Fibroblast of pulmonary artery (primary cell): ENCODE data around the gene PTPRE.
A peak's percentile ranks its signal among the peaks of the same experiment; 100 is the strongest.

Experiments
- DNase-seq: peaks from one replicate; pipeline ENCODE4 v3.0.0-alpha.2; 2010; ENCODE audit warnings: low read depth
- H3K4me3 ChIP-seq: replicated peaks from 2 replicates; pipeline ENCODE4 v1.5.1; 2011; ENCODE audit warnings: low read depth, mild to moderate bottlenecking, control low read depth, low read length, moderate library complexity
- TF ChIP-seq, protein P1 (sequence below): IDR thresholded peaks from 2 replicates; pipeline ENCODE4 v1.5.1; 2011; ENCODE audit warnings: mild to moderate bottlenecking, control low read depth, low read length, inconsistent platforms; ENCODE audit errors: missing control alignments

The PTPRE gene

DNA sequence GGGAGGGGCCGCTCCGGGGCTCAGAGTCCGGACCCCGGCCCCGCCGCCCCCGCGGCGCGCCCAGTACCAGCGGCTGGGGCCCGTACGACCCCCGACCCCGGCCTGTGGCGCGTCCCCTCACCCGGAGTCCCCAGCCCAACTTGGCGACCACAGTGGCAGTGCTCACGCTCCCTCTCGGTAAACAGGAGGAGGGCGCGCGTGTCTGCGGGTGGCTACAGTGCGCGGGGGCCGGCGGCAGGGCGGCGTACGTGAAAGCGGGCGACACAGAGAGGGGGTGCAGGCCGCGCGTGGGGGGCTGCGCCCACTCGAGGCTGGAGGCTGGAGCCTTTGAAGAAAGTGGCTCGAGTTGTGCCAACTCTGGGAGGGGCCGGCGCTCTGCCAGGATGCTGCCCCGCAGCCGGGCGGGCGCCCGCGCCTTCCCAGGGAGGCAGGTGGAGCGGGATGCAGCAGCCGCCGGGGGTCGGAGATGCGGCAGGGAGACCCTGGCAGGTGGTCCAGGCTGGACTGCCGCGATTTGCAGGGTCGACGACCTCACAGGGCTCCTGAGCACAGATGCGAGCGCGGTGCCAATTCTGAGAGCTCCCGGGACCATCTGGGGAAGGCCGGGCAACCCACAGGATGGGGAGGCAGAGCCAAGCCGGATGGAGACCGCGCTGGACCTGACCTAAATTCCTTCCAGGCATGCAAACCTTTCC is 655 bp downstream of the PTPRE start:
- peak; percentile 58 for DNase-seq

DNA sequence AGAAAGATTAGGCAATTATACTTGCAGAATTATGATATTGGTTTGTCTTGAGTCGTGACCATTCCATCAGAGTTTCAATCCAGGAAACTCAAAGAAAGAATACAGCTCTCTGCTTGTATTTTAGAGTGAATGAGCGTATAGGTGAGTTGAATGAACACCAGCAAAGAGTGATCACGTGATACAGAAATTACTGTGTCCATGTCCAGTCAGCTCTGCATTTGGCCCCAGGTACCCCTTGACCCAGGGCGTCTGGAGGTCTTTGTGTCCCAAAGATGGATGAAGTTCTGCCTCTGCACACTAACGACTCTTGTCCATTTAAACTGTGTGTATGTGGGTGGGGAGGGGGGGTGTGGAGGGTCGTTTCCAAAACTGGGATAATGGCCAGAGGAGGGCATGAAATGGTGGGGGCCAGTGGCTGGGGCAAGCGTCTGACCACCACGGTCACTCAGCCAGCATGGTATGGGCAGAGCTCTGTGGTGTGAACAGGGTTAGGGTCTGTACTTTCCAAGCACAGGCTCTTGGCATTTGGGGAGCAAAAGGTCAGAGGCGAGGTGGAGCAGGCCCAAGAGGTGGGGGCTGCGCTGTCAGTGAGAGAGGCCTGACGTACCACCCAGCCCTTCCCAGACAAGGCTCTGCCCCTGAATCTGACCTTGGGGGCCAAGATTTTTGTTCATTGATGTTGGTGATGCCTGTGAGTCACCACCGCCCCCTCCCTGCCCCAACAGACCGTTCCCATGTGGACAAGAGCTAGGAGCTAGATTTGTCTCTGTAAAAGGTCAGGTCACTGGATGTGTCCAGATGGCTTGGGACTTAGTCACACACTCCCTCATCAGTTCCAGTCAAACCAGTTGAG is 1.4 kb downstream of the PTPRE start:
- peak; percentile 47 for DNase-seq
- H3K4me3 ChIP-seq: peak overlapping the region; percentile 48
- TF ChIP-seq, protein P1, sequence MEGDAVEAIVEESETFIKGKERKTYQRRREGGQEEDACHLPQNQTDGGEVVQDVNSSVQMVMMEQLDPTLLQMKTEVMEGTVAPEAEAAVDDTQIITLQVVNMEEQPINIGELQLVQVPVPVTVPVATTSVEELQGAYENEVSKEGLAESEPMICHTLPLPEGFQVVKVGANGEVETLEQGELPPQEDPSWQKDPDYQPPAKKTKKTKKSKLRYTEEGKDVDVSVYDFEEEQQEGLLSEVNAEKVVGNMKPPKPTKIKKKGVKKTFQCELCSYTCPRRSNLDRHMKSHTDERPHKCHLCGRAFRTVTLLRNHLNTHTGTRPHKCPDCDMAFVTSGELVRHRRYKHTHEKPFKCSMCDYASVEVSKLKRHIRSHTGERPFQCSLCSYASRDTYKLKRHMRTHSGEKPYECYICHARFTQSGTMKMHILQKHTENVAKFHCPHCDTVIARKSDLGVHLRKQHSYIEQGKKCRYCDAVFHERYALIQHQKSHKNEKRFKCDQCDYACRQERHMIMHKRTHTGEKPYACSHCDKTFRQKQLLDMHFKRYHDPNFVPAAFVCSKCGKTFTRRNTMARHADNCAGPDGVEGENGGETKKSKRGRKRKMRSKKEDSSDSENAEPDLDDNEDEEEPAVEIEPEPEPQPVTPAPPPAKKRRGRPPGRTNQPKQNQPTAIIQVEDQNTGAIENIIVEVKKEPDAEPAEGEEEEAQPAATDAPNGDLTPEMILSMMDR: no peak

More for the DNA sequence above, 655 bp downstream of the PTPRE start:
- TF ChIP-seq, protein P1: no peak
- H3K4me3 ChIP-seq: peak overlapping the region; percentile 48

DNA sequence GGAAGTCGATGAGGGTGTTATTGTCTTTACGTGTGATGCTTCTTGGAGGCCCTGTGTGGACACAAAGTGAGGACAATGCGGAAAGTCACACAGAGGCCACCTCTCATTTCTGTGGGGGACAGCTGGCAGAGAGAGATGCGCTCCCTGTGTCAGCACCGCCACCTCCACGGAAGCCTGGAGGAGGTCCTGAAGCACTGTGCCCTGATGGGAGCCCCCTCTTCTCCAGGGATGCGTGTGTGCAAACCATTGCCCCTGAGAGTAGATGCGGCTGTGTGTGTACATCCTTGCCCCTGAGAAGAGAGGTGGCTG is 2.0 kb downstream of the PTPRE start:
- DNase-seq: no peak
- no peak overlapping the region for H3K4me3 ChIP-seq
- TF ChIP-seq, protein P1: no peak

DNA sequence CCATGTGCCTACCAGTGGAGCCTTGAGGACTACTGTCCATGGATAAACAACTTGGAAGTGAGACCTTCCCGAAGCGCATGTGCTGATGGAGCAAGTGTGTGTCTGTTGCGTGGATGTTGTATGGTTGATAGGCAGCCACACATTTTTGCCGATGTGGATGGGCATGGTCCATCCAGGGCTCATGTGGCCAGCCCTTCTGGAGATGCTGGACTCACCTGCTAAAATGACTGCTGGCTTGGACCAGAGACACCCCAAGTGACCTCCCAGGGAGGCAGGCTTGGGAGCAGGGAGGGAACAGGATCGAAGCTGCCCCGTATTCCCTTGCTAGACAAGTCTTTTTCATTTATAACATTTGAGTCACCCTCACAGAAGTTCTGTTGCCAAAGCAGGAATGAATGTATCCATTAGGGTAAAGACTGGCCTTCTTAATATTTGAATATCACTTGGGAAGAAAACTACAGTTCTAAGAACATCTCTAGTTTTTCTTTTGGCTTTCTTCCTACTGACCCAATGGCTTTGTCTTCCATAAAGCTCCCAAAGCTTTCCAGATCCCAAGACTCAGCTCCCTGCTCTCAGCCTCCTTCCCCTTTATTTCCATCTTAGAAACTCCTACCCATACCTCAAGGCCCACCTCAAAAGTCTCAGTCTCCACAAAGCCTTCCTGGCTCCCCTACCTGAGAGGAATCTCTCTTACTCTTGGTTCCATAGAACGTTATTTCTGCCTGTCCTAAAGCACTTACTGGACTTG is 3.0 kb downstream of the PTPRE start:
- DNase-seq: no peak
- no peak overlapping the region for H3K4me3 ChIP-seq
- TF ChIP-seq, protein P1: no peak

DNA sequence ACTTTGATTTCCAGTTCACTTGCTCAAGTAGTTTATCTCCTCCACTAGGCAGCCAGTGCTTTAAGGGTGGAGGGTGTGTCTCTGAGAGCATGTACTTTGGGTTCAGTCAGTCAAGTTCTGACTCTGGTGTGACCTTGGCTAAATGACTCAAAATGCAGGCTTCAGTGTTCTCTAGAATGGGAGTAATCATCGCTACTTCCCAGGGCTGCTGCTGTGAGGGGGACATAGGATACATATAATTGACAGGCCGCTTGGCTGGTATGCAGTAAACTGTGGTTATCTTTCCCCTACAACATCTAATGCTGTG is 3.5 kb downstream of the PTPRE start:
- TF ChIP-seq, protein P1: no peak
- H3K4me3 ChIP-seq: no peak overlapping the region
- DNase-seq: no peak

DNA sequence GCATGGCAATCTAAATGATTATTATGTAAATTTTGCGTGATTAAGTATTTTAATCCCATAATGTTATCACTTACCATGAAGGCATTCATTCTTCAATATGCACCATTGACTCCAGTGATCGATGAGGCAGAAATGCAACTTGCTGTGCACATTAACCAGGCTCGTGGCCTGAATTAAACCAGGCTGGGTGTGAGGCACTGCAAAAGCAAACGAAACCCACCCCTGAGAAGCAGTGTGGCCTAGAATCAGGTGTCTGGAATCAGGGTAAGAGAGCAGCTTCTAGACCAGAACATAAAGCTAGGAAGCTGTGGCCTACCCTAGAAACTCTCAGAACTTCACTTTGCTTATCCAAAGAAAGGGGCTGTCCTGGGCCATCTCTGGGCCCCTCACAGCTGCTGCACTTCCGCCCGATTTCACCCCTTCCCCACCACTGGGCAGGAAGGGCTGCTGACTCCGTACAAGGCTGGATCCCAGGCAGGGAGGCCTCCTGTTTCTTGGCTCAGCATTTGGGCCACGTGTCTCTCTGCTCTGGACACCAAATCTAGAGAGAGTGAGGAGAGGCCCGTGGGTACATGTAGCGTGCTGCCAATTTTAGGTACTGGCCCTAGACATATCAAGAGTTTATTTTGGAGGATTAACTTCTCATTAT is 4.4 kb downstream of the PTPRE start:
- TF ChIP-seq, protein P1: no peak
- no peak for DNase-seq
- no peak overlapping the region for H3K4me3 ChIP-seq
